Trophoblast cell (in vitro differentiated cells and primary cell): ENCODE measurements around the gene NFKBIZ.
"Not testable (repeated sequence)": the region's sequence is repeated elsewhere in the genome, so short reads cannot be mapped to it uniquely, and the experiment has no call there.

ENCODE experiments used
- DNase-seq, 2 donors: peaks; one replicate each; pipeline ENCODE4 v3.0.0-alpha.2; 2016
- H2AFZ ChIP-seq: 2 replicates; pipeline ENCODE4 v1.6.1; 2013; ENCODE audit warnings: low read length, moderate library complexity, mild to moderate bottlenecking; ENCODE audit not compliant: insufficient read depth, poor library complexity
- H2AK5ac ChIP-seq: 2 replicates; pipeline ENCODE4 v1.6.1; 2013; ENCODE audit warnings: mild to moderate bottlenecking, low read length
- H2BK120ac ChIP-seq: 2 replicates; pipeline ENCODE4 v1.6.1; 2013; ENCODE audit warnings: low read length, mild to moderate bottlenecking, moderate library complexity; ENCODE audit not compliant: insufficient read depth, poor library complexity
- H2BK12ac ChIP-seq: 2 replicates; pipeline ENCODE4 v1.6.1; 2013; ENCODE audit warnings: mild to moderate bottlenecking, low read length, moderate library complexity
- H2BK5ac ChIP-seq: 2 replicates; pipeline ENCODE4 v1.6.1; 2013; ENCODE audit warnings: low read length, low read depth, moderate library complexity, mild to moderate bottlenecking; ENCODE audit not compliant: poor library complexity
- H3K14ac ChIP-seq: 2 replicates; pipeline ENCODE4 v1.6.1; 2013; ENCODE audit warnings: mild to moderate bottlenecking, low read length
- H3K18ac ChIP-seq: 2 replicates; pipeline ENCODE4 v1.6.1; 2013; ENCODE audit warnings: mild to moderate bottlenecking, low read length
- H3K23ac ChIP-seq: 2 replicates; pipeline ENCODE4 v1.6.1; 2013; ENCODE audit warnings: low read length
- H3K27ac ChIP-seq: 2 replicates; pipeline ENCODE4 v1.5.1; 2013; ENCODE audit warnings: low read depth, mild to moderate bottlenecking, inconsistent platforms, low read length, moderate library complexity
- H3K27me3 ChIP-seq: 2 replicates; pipeline ENCODE4 v1.6.1; 2013; ENCODE audit warnings: inconsistent platforms, mild to moderate bottlenecking, low read length, moderate library complexity; ENCODE audit not compliant: insufficient read depth
- H3K36me3 ChIP-seq, 2 experiments: 1 replicate in 1 of 2; 2 replicates in 1 of 2; pipeline ENCODE4 v1.6.1; 2013; ENCODE audit warnings: low read length in 2 of 2, mild to moderate bottlenecking in 2 of 2, moderate library complexity in 1 of 2; ENCODE audit not compliant: insufficient read depth in 2 of 2, control insufficient read depth in 1 of 2
- H3K4ac ChIP-seq: 2 replicates; pipeline ENCODE4 v1.6.1; 2013; ENCODE audit warnings: low read depth, mild to moderate bottlenecking, low read length, moderate library complexity
- H3K4me1 ChIP-seq, 2 experiments: 1 replicate in 1 of 2; 2 replicates in 1 of 2; pipeline ENCODE4 v1.6.1; 2013; ENCODE audit warnings: low read length in 2 of 2, mild to moderate bottlenecking in 2 of 2, moderate library complexity in 1 of 2; ENCODE audit not compliant: insufficient read depth in 2 of 2, control insufficient read depth in 1 of 2
- H3K4me2 ChIP-seq: 2 replicates; pipeline ENCODE4 v1.6.1; 2013; ENCODE audit warnings: inconsistent platforms, mild to moderate bottlenecking, low read length, moderate library complexity
- H3K4me3 ChIP-seq: 2 replicates; pipeline ENCODE4 v1.5.1; 2013; ENCODE audit warnings: mild to moderate bottlenecking, low read depth, low read length, inconsistent platforms
- H3K79me1 ChIP-seq: one replicate; pipeline ENCODE4 v1.6.1; 2013; ENCODE audit warnings: low read length
- H3K79me2 ChIP-seq: 2 replicates; pipeline ENCODE4 v1.6.1; 2013; ENCODE audit warnings: low read length, mild to moderate bottlenecking; ENCODE audit not compliant: control insufficient read depth, insufficient read depth, poor library complexity
- H3K9ac ChIP-seq: 2 replicates; pipeline ENCODE4 v1.6.1; 2013; ENCODE audit warnings: mild to moderate bottlenecking, low read length
- H3K9me3 ChIP-seq: 2 replicates; pipeline ENCODE4 v1.6.1; 2013; ENCODE audit warnings: low read depth, mild to moderate bottlenecking, control low read depth, inconsistent platforms, low read length; ENCODE audit not compliant: insufficient read depth
- H4K12ac ChIP-seq: 2 replicates; pipeline ENCODE4 v1.6.1; 2013; ENCODE audit warnings: low read depth, mild to moderate bottlenecking, low read length, moderate library complexity
- H4K8ac ChIP-seq: 2 replicates; pipeline ENCODE4 v1.6.1; 2013; ENCODE audit warnings: low read depth, mild to moderate bottlenecking, low read length, moderate library complexity
- H4K91ac ChIP-seq: one replicate; pipeline ENCODE4 v1.6.1; 2013; ENCODE audit warnings: low read depth, mild to moderate bottlenecking, low read length, moderate library complexity
- WGBS: extraction: QIAGEN DNeasy Blood & Tissue Kit; methylation state at CpG from one replicate; pipeline ENCODE4 v1.1.7; 2013; ENCODE audit warnings: missing lambda C conversion rate; ENCODE audit not compliant: insufficient read length, insufficient coverage; ENCODE audit errors: extremely low coverage; 5-methylcytosine and 5-hydroxymethylcytosine counted together

Gene NFKBIZ

GRCh38 chr3:101879623-101880284 lies 30.4 kb downstream of the NFKBIZ start:
- Histone ChIP-seq H3K4me2 (no peak overlapping the region), H4K12ac (no peak overlapping the region), H3K79me2 (no peaks in the 10 kb centered on the region), H3K27ac (no peak overlapping the region), H2BK120ac (no peak overlapping the region), H3K23ac (no peak overlapping the region), H4K91ac (no peak overlapping the region), H4K8ac (no peak overlapping the region), H3K14ac (no peak overlapping the region), H3K4me3 (no peak overlapping the region), H2BK12ac (no peak overlapping the region), H3K9me3 (no peaks in the 10 kb centered on the region), H2BK5ac (no peak overlapping the region), H3K9ac (no peak overlapping the region), H2AFZ (no peak overlapping the region), H3K36me3 (no peaks in the 10 kb centered on the region), H3K79me1 (no peaks in the 10 kb centered on the region), H3K4ac (no peak overlapping the region), H2AK5ac (no peak overlapping the region), H3K27me3 (no peaks in the 10 kb centered on the region), H3K4me1 (no peaks in the 10 kb centered on the region), H3K18ac (no peak overlapping the region)
- WGBS: no CpG with 5 or more reads among the region's 5 CpGs
- DNase-seq: no peak

- H3K4ac ChIP-seq: no peak overlapping the region
- H4K8ac ChIP-seq: no peak overlapping the region
- no peak overlapping the region for H3K14ac ChIP-seq
- H2BK5ac ChIP-seq: no peak overlapping the region
- H2AFZ ChIP-seq: no peak overlapping the region
- H2BK120ac ChIP-seq: no peak overlapping the region
- H4K12ac ChIP-seq: no peak overlapping the region
- no peak overlapping the region for H4K91ac ChIP-seq
- H3K9ac ChIP-seq: no peak overlapping the region
- no peak overlapping the region for H2AK5ac ChIP-seq
- no peaks in the 10 kb centered on the region for H3K4me1 ChIP-seq
- no peak overlapping the region for H3K23ac ChIP-seq
- no peaks in the 10 kb centered on the region for H3K79me2 ChIP-seq
- no peaks in the 10 kb centered on the region for H3K27me3 ChIP-seq
- H2BK12ac ChIP-seq: no peak overlapping the region
- no peak overlapping the region for H3K27ac ChIP-seq
- no peak overlapping the region for H3K4me3 ChIP-seq
- no CpG with 5 or more reads among the region's 1 CpG for WGBS
- H3K18ac ChIP-seq: no peak overlapping the region
- no peaks in the 10 kb centered on the region for H3K79me1 ChIP-seq
- no peak overlapping the region for H3K4me2 ChIP-seq
- no peak for DNase-seq
- H3K36me3 ChIP-seq: no peaks in the 10 kb centered on the region
- H3K9me3 ChIP-seq: no peaks in the 10 kb centered on the region
Observed at GRCh38 chr3:101884776-101885175, 35.5 kb downstream of the NFKBIZ start.

DNA sequence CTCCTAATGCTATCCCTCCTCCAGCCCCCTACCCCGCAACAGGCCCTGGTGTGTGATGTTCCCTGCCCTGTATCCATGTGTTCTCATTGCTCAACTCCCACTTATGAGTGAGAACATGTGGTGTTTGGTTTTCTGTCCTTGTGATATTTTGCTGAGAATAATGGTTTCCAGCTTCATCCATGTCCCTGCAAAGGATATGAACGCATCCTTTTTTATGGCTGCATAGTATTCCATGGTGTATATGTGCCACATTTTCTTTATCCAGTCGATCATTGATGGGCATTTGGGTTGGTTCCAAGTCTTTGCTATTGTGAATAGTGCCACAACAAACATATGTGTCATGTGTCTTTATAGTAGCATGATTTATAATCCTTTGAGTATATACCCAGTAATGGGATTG lies 36.3 kb downstream of the NFKBIZ start:
- WGBS: no CpG with 5 or more reads among the region's 3 CpGs

GRCh38 chr3:101886626-101887025 lies 37.3 kb downstream of the NFKBIZ start:
- DNase-seq: no peak
- no peak overlapping the region for H3K9ac ChIP-seq
- no peak overlapping the region for H4K91ac ChIP-seq
- no peak overlapping the region for H2BK120ac ChIP-seq
- no peaks in the 10 kb centered on the region for H3K27me3 ChIP-seq
- no peak overlapping the region for H4K12ac ChIP-seq
- H3K23ac ChIP-seq: peak overlapping the region; percentile 22
- H3K4me1 ChIP-seq: no peaks in the 10 kb centered on the region
- no peak overlapping the region for H2BK12ac ChIP-seq
- H3K9me3 ChIP-seq: no peaks in the 10 kb centered on the region
- no peak overlapping the region for H3K14ac ChIP-seq
- no CpG with 5 or more reads among the region's 3 CpGs for WGBS
- no peaks in the 10 kb centered on the region for H3K36me3 ChIP-seq
- no peak overlapping the region for H4K8ac ChIP-seq
- no peak overlapping the region for H3K18ac ChIP-seq
- no peak overlapping the region for H3K4me2 ChIP-seq
- H3K4me3 ChIP-seq: no peak overlapping the region
- H2AK5ac ChIP-seq: no peak overlapping the region
- H3K79me2 ChIP-seq: no peaks in the 10 kb centered on the region
- no peak overlapping the region for H3K27ac ChIP-seq
- peaks cover 2% of the 10 kb centered on the region for H3K79me1 ChIP-seq
- H2AFZ ChIP-seq: no peak overlapping the region
- H2BK5ac ChIP-seq: no peak overlapping the region
- H3K4ac ChIP-seq: no peak overlapping the region

More for the DNA sequence above, 36.3 kb downstream of the NFKBIZ start:
- H3K18ac ChIP-seq, H3K4ac ChIP-seq, H4K12ac ChIP-seq, H2BK5ac ChIP-seq, H4K91ac ChIP-seq, H3K4me1 ChIP-seq, H2AK5ac ChIP-seq, H2BK120ac ChIP-seq, H3K36me3 ChIP-seq, H3K27ac ChIP-seq, H3K27me3 ChIP-seq, H3K23ac ChIP-seq, DNase-seq, H3K4me2 ChIP-seq, H2BK12ac ChIP-seq, H4K8ac ChIP-seq, H3K79me1 ChIP-seq, H3K9me3 ChIP-seq, H2AFZ ChIP-seq, H3K9ac ChIP-seq, H3K79me2 ChIP-seq, H3K4me3 ChIP-seq, H3K14ac ChIP-seq: not testable (repeated sequence)
